ENCODE measurements around the gene CDK15.

DNA sequence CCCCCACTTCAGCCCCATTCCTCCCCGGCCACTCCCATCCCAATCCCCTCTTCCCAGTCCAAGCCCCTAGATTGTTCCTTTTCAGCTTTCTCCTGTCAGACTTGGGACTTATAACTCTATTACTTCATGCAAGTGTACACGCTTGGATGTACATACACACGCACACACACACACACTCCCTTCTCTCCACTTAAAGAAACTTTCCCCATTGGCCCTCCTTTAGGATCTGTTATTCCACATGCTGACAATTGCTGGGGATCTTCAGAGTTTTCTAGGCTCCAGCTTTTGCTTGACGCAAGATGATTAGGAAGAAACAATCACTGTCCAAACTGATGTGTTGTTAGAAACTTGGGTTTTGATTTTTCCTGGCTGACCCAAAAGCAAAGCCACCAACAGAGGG is 75.4 kb downstream of the CDK15 start:
- TF ChIP-seq, protein P1, sequence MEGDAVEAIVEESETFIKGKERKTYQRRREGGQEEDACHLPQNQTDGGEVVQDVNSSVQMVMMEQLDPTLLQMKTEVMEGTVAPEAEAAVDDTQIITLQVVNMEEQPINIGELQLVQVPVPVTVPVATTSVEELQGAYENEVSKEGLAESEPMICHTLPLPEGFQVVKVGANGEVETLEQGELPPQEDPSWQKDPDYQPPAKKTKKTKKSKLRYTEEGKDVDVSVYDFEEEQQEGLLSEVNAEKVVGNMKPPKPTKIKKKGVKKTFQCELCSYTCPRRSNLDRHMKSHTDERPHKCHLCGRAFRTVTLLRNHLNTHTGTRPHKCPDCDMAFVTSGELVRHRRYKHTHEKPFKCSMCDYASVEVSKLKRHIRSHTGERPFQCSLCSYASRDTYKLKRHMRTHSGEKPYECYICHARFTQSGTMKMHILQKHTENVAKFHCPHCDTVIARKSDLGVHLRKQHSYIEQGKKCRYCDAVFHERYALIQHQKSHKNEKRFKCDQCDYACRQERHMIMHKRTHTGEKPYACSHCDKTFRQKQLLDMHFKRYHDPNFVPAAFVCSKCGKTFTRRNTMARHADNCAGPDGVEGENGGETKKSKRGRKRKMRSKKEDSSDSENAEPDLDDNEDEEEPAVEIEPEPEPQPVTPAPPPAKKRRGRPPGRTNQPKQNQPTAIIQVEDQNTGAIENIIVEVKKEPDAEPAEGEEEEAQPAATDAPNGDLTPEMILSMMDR (IDR thresholded peaks at IDR 0.05 in 8 of 11, conservative IDR thresholded peaks at IDR 0.05 in 3 of 11), result no peak
- TF ChIP-seq POLR2AphosphoS5 (IDR thresholded peaks at IDR 0.05), result no peak
